ENCODE measurements around the gene CTIF. TPM values are rescaled to one million over a fixed set of nuclear protein-coding genes. Genes with fewer than 3 reads are reported as not detected.
A peak's percentile ranks its signal among the peaks of the same experiment; 100 is the strongest.

The CTIF gene
- total RNA-seq, 1 donor from 2014 or later: 72.4 TPM

DNA sequence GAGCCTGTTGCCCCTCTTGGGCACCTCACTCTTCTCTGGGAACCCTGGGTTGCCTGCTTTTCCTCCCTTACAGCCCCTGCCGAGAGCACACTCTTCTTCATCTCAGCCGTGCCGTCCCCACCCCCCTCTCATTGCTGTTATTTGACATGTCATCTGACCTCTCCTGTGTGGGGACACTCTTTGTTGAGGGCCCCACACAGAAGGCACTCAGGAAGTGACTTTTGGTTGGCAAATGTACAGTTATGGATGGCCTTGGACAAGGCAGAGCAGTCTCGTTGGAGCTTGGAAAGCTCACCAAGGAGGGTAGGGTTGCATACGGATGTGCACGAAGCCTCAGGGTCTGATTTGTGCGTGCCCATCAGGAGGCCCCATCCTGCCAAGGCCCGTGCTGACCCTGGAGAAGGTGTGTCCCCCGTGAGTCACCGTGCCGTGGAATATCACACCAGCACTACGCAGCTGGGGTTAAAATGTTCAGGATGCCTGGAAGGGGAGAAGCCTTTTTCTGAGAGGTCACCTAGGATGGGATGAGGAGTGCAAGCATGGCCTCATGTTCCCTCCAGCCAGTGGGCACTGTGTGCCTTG lies 93.9 kb downstream of the CTIF start:
- Histone ChIP-seq H3K27ac (no peak overlapping the region), H3K36me3 (no peaks in the 10 kb centered on the region), H3K9me3 (no peaks in the 10 kb centered on the region), H3K4me3 (no peak overlapping the region), H3K4me1 (no peaks in the 10 kb centered on the region), H3K27me3 (no peaks in the 10 kb centered on the region)
- peak; percentile 44 for DNase-seq
- no peak for ATAC-seq
- TF ChIP-seq, protein P1, sequence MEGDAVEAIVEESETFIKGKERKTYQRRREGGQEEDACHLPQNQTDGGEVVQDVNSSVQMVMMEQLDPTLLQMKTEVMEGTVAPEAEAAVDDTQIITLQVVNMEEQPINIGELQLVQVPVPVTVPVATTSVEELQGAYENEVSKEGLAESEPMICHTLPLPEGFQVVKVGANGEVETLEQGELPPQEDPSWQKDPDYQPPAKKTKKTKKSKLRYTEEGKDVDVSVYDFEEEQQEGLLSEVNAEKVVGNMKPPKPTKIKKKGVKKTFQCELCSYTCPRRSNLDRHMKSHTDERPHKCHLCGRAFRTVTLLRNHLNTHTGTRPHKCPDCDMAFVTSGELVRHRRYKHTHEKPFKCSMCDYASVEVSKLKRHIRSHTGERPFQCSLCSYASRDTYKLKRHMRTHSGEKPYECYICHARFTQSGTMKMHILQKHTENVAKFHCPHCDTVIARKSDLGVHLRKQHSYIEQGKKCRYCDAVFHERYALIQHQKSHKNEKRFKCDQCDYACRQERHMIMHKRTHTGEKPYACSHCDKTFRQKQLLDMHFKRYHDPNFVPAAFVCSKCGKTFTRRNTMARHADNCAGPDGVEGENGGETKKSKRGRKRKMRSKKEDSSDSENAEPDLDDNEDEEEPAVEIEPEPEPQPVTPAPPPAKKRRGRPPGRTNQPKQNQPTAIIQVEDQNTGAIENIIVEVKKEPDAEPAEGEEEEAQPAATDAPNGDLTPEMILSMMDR (IDR thresholded peaks at IDR 0.05): no peak
- intact Hi-C loops (cut with DNase I): no loop called here

DNA sequence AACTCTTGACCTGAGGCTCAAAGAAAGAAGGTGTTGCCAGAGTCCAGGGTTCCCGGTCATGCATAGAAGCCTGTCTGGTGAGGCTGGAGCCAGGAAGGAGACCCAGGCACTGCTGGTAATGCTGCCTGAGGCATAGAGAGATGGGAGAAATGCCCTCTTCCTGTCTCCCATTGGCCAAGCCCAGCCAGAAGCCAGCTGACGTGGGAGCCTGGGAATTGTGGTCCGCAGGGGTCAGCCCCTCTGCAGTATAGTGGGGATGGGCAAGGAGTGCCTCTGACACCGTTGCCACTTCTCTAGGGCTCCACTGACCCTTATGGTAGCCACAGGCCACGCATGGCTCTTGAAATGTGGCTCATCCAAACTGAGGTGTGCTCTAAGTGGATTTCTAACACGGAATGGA lies 95.7 kb downstream of the CTIF start:
- Histone ChIP-seq H3K4me3 (no peak overlapping the region), H3K27me3 (no peaks in the 10 kb centered on the region), H3K36me3 (no peaks in the 10 kb centered on the region), H3K27ac (no peak overlapping the region), H3K4me1 (no peaks in the 10 kb centered on the region), H3K9me3 (no peaks in the 10 kb centered on the region)
- intact Hi-C loops (cut with DNase I): no loop called here
- ATAC-seq (no peak), DNase-seq (peak; percentile 29)
- TF ChIP-seq, protein P1 (IDR thresholded peaks at IDR 0.05): no peak

DNA sequence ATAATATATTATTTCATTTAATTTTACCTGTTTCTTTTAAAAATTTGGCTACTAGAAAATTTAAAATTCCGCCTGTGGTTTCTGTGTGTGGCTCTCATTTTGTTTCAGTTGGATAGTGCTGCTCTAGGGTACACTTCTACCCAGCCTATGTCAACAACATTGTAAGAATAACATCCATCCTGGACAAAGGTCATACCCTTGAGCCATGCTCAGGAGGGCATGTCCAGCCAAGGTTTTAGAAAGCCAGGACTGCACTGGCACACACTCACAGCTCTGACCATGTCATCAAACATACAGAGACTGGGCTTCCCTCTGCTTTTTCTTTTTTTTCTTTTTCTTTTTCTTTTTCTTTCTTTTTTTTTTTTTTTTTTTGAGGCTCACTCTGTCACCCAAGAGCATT lies 96.1 kb downstream of the CTIF start:
- ATAC-seq: no peak

DNA sequence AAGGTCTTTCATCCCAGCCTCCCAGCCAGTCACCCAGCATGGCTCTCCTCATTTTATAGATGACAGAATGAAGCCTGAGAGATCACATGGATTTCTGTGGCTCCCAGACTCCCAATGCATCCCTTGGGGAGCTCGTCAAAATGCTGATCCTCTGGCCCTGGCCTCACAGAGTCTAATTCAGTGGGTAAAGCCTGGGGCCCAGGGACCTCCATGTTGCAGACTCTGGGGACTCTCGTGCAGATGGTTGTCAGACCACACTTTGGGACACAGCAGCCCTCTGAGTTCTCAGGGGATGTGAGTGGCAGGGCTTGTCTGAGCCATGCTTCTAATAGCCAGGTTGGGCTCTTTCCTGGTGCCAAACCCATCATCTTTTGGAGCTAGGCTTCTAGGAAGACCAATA lies 97.0 kb downstream of the CTIF start:
- H3K27me3 ChIP-seq: no peaks in the 10 kb centered on the region
- H3K36me3 ChIP-seq: no peaks in the 10 kb centered on the region
- no peak overlapping the region for H3K4me3 ChIP-seq
- TF ChIP-seq, protein P1 (IDR thresholded peaks at IDR 0.05): no peak
- H3K9me3 ChIP-seq: no peaks in the 10 kb centered on the region
- no peak overlapping the region for H3K27ac ChIP-seq
- DNase-seq (peak; percentile 23), ATAC-seq (no peak)
- intact Hi-C loops (cut with DNase I): no loop called here
- no peaks in the 10 kb centered on the region for H3K4me1 ChIP-seq

More for the DNA sequence above, 96.1 kb downstream of the CTIF start:
- Histone ChIP-seq H3K9me3 (no peaks in the 10 kb centered on the region), H3K4me3 (no peak overlapping the region), H3K4me1 (no peaks in the 10 kb centered on the region), H3K27ac (no peak overlapping the region), H3K36me3 (no peaks in the 10 kb centered on the region), H3K27me3 (no peaks in the 10 kb centered on the region)
- intact Hi-C loops (cut with DNase I): no loop called here
- TF ChIP-seq, protein P1 (IDR thresholded peaks at IDR 0.05): no peak
- DNase-seq: no peak

DNA sequence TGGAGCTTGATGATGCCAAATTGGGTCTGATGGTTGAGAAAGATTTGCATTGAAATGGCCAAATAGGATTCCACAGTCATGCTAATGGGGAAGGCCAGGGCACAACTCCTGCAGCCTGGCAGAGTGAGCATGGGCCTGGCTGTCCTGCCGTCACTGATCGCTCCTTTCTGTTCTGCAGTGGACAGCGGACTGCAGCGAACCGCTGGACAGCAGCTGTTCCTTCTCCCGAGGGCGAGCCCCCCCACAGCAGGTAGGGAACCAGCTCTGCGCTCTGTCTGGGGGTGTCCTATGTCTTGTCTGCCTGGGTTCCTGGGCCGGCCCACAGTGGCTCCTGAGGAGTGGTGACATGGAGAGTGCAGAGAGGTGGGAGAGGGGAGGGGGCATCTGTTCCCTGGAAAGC lies 97.6 kb downstream of the CTIF start:
- Histone ChIP-seq H3K4me1 (no peaks in the 10 kb centered on the region), H3K27me3 (no peaks in the 10 kb centered on the region), H3K9me3 (no peaks in the 10 kb centered on the region), H3K36me3 (no peaks in the 10 kb centered on the region), H3K27ac (no peak overlapping the region), H3K4me3 (no peak overlapping the region)
- ATAC-seq (no peak), DNase-seq (peak; percentile 32)
- TF ChIP-seq, protein P1 (IDR thresholded peaks at IDR 0.05): no peak
- intact Hi-C loops (cut with DNase I): no loop called here

Data from upper lobe of right lung (tissue), 1 donor.